Astrocyte of the cerebellum (primary cell): ENCODE measurements around the gene C10orf90.

Experiments
- DNase-seq: peaks from one replicate; pipeline ENCODE4 v3.0.0-alpha.2; 2011; ENCODE audit warnings: low read depth
- H3K4me3 ChIP-seq: 2 replicates; pipeline ENCODE4 v1.5.1; 2011; ENCODE audit warnings: mild to moderate bottlenecking, low read depth, low read length, moderate library complexity
- in situ Hi-C: cut with HindIII; loops from 2 replicates; pipeline ENCODE4 v1.10.0; 2017; ENCODE audit warnings: low sequenced_read_pairs
- TF ChIP-seq, protein P1 (sequence below): IDR thresholded peaks from 2 replicates; pipeline ENCODE4 v1.5.1; 2012; ENCODE audit warnings: low read length, low read depth, moderate library complexity, mild to moderate bottlenecking; ENCODE audit errors: missing control alignments

The C10orf90 gene

DNA sequence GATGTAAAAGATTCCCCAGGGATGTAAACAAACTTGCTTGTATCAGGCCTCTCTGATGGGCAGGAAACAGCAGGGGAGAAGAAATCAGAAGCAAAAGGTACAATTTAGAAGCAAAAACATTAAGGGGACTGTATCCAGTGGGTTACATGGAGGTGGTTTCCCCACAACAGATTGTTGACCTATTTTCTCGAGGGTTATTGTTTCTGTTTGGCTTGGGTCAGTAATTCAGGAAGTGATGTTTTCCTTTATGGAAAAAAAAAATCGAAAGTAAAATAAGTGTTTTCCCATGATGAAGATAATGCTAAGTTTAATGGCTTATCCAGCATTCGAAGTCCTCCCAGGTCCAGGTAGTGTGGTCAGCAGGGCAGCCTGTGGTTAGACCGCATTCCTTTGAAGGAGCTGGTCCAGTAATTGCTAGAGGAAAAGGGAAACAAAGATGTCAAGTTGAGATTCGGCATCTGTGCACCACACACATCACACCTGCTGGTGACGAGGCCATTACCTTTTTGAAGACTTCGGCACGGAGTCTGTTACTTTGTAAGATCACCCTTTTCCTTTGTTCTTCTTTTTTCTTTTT, 244.9 kb downstream of the C10orf90 start:
- no peak overlapping the region for H3K4me3 ChIP-seq
- TF ChIP-seq, protein P1, sequence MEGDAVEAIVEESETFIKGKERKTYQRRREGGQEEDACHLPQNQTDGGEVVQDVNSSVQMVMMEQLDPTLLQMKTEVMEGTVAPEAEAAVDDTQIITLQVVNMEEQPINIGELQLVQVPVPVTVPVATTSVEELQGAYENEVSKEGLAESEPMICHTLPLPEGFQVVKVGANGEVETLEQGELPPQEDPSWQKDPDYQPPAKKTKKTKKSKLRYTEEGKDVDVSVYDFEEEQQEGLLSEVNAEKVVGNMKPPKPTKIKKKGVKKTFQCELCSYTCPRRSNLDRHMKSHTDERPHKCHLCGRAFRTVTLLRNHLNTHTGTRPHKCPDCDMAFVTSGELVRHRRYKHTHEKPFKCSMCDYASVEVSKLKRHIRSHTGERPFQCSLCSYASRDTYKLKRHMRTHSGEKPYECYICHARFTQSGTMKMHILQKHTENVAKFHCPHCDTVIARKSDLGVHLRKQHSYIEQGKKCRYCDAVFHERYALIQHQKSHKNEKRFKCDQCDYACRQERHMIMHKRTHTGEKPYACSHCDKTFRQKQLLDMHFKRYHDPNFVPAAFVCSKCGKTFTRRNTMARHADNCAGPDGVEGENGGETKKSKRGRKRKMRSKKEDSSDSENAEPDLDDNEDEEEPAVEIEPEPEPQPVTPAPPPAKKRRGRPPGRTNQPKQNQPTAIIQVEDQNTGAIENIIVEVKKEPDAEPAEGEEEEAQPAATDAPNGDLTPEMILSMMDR, result no peak
- DNase-seq, result no peak
- in situ Hi-C loops, result no loop called here

DNA sequence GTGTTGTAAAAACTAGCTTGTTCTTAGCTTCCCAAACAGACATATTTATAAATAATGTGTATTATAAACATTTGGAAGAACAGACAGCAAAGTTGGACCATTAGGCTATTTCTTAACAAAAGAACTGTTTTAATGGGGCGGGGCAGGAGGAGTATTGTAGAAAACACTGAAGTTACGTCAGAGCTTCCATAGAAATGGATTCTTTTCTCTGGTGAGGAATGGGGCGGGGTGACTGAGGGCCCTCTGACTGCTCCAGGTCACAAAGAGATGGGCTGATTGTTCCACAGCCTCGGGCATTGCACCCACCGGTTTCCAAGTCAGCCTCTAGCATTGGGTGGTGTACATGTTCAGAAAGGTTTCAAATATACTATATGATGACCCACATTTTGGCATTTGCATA, 245.5 kb downstream of the C10orf90 start:
- TF ChIP-seq, protein P1, result no peak
- DNase-seq, result no peak
- in situ Hi-C loops, result no loop called here
- H3K4me3 ChIP-seq, result no peak overlapping the region

DNA sequence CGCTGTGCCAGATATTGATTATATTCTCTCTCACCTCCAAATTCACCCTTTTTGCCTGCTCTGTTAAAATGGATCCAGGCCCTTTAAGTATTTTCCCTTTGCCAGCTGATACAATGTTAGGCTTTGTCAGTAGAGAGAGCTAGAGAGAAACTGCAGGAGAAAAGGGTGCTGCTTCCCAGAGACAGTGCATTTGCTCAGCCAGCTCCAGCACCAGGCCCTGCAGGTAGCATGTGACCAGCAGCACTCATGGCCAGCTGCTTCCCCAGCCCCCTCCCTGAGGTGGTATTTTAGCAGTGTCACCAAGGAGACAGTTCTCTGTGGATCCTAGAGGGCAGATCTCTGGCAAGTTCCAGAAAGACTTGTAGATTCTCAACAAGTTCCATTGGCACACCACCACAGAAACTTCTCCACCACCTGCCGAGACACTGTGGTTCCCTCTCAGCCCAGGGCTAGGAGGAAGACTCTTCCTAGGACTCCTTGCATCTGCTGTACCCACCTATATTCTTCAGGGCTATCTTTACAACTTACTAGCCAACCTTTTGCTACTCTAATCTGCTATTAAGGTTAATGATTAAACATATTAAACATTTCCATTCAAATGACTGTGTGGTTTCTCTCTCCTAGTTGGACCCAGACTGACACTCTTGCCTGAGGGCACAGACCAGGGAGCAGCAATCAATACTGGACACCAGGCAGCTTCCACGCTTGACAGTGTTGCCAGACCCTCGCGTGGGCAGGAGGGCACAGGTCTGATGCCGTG, 246.6 kb downstream of the C10orf90 start:
- DNase-seq, result no peak
- in situ Hi-C loops, result no loop called here
- TF ChIP-seq, protein P1, result no peak

DNA sequence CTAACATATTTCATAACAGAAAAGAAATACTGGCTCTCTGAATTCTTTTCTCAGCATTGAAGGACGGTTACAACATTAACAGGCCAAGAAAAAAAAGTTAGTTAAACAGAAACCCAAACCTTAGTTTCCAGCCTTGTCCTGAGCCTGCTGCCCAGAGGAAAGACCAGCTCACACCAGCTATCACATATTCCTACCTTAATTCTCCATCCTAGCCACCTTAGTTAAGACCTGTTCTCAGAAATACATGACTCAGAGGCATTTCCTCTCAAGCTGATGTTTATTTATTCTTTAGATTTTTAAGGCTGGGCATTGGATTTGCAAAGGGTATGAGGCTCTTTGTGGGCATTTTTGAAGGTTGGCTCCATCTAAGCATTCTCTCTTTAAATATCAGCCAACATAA, 247.9 kb downstream of the C10orf90 start:
- no peak overlapping the region for H3K4me3 ChIP-seq
- in situ Hi-C loops, result no loop called here
- TF ChIP-seq, protein P1, result no peak
- no peak for DNase-seq

More for the DNA sequence above, 246.6 kb downstream of the C10orf90 start:
- no peak overlapping the region for H3K4me3 ChIP-seq

DNA sequence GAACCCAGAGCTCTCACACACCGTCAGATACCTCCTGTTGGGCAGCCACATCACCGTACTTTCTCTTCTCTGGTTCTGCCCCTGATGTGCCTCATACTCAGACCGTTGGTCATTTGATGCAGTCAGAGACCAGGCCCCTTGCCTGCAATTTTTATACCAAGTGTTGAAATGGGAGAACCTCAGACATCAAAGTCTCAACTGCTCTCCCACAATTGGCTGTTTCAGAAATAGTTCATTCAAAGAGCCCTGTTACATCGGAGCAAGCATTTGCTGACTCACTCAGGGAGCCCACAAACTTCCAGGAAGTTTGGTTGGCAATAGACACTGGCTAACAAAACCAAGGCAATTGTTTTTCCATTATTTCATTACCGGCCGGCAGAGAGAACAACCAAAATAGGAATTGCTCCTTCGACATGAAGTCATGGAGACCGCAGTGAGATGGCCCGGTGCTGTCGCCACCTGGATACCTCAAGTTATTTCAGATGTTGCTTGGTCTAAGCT, 248.7 kb downstream of the C10orf90 start:
- TF ChIP-seq, protein P1, result no peak
- peak; percentile 97 for DNase-seq
- in situ Hi-C loops, result no loop called here
- peak overlapping the region; percentile 2 for H3K4me3 ChIP-seq

DNA sequence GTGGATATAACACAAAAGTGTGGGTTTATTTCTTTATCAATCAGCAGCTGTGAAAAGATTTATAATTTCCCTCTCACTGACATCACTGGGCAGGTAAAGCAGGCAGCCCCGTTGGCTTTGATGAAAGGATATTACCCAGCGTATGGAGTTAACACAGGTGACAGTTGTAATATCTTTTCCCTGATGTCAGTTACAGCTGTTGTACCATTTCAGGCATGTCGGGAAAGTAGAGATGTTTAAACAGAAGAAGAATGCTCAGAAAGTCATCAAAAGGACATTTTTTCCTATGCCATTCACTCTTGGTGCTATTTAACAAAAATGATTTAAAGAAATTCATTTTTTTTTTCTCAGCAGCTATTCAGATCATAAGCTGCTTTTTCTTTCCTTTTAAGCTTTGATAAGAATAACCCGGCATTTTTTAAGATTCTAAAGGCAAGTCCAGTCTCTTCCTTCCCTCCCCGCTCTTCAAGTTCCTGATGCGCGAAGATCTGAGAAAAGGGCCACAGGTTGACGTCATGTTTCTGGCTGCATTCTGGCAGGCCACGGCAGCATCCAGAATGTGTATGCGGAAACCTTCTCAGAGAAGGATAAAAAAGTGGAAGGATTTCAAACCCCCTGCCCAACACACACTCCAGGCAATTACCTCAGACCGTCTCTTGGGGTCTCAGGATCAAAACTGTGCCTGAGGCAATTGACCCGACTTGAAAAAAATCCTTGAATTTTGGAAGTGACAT, 249.8 kb downstream of the C10orf90 start:
- H3K4me3 ChIP-seq, result no peak overlapping the region
- no peak for DNase-seq
- in situ Hi-C loops, result no loop called here
- TF ChIP-seq, protein P1, result no peak
